Measurements from ENCODE around the gene RAD23B. TPM values are rescaled to one million over a fixed set of nuclear protein-coding genes. Genes with fewer than 3 reads are reported as not detected.

Gene RAD23B
- total and polyA plus RNA-seq, 8 donors = 19.3 to 86.8 (median 53.9) TPM

DNA sequence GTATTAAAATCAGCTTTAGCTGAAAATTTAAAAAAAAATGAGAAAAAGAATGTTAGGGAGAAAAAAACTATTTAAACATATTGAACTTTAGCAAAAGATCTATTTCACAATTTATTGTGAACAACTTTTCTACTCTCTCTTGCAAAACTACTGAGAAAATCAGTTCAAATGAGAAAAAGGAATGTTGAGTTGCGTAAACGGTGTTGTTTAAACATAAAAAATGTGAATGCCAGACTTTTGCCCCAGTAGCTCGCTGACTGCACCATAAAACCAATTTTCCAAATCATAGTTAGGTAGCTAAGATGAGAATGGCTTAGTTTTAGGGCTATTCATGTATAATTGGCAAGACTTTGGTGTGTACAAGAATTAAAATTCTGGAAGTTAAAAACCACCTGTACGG, 13.4 kb upstream of the RAD23B start:
- intact Hi-C loops (cut with DNase I; ENCODE audit: low total_unique reads) = no loop called here
- no peak for DNase-seq
- TF ChIP-seq CTCF (IDR thresholded peaks at IDR 0.05) = no peak
- TF ChIP-seq POLR2A (IDR thresholded peaks at IDR 0.05) = no peak
- no peak for TF ChIP-seq POLR2AphosphoS5 (IDR thresholded peaks at IDR 0.05)
- no peak for TF ChIP-seq EP300 (IDR thresholded peaks at IDR 0.05)
- no peak overlapping the region for H3K4me3 ChIP-seq
- H3K27ac ChIP-seq = no peak overlapping the region
- H3K9me3 ChIP-seq = peaks cover 0 to 10% (median 0%) of the 10 kb centered on the region in 4 donors
- peaks cover 0 to 7% (median 0%) of the 10 kb centered on the region in 4 donors for H3K4me1 ChIP-seq
- WGBS, 5 donors = 66 to 85% (median 81%) methylated on average over 4 of the region's 4 CpGs
- no peaks in the 10 kb centered on the region for H3K27me3 ChIP-seq
- H3K36me3 ChIP-seq = no peaks in the 10 kb centered on the region

DNA sequence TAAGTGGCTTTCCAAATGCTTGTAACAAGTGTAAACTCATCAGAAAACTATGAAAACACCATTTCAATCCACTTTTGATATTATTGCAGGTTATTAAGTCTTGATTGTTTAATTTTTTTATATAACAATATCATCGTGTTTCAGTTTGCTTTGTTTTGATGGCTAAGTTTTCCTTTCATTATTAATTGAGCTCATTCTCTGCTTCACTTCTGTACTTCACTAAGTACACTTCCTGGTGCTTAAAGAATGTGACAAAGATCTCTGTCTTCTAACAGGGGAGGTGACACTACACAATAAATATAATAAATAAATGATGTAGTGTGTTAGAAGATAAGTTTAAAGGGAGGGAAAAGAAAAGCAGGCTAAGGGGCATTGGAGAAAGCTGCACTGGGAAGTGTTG, 13.0 kb upstream of the RAD23B start:
- H3K4me3 ChIP-seq = no peak overlapping the region

DNA sequence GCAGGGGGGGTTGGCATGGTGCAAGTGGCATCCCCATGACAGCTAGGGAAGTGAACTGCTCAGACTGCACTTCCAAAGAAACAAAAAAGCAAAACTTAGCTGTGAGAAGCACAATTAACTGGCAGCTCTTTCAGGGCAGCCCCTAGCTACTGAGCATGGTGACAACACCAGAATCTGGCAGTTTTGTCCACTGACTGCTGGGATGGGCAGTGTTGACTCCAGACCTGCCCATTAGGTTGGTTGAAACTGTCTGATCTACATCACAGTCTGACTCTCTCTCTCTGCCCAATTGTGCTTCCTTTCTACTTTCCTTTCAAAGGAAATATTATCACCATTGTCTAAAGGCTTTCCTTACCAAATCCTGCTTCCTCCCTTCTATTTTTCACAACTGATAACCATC, 12.5 kb upstream of the RAD23B start:
- no peak overlapping the region for H3K27ac ChIP-seq
- no peak for DNase-seq
- H3K4me1 ChIP-seq = peaks cover 0 to 7% (median 0%) of the 10 kb centered on the region in 4 donors
- no peak overlapping the region for H3K4me3 ChIP-seq
- H3K27me3 ChIP-seq = no peaks in the 10 kb centered on the region
- intact Hi-C loops (cut with DNase I; ENCODE audit: low total_unique reads) = no loop called here
- H3K36me3 ChIP-seq = no peaks in the 10 kb centered on the region
- TF ChIP-seq POLR2A (IDR thresholded peaks at IDR 0.05) = no peak
- no peak for TF ChIP-seq CTCF (IDR thresholded peaks at IDR 0.05)
- no peak for TF ChIP-seq EP300 (IDR thresholded peaks at IDR 0.05)
- TF ChIP-seq POLR2AphosphoS5 (IDR thresholded peaks at IDR 0.05) = no peak
- H3K9me3 ChIP-seq = peaks cover 0 to 1% (median 0%) of the 10 kb centered on the region in 4 donors

More for the DNA sequence above, 13.0 kb upstream of the RAD23B start:
- peaks cover 0 to 7% (median 0%) of the 10 kb centered on the region in 4 donors for H3K4me1 ChIP-seq
- WGBS, 5 donors = 10 to 30% (median 11%) methylated on average over 1 of the region's 1 CpG
- no peak for DNase-seq
- H3K27me3 ChIP-seq = no peaks in the 10 kb centered on the region
- no peaks in the 10 kb centered on the region for H3K36me3 ChIP-seq
- no peak overlapping the region for H3K27ac ChIP-seq
- intact Hi-C loops (cut with DNase I; ENCODE audit: low total_unique reads) = no loop called here
- H3K9me3 ChIP-seq = peaks cover 0 to 6% (median 0%) of the 10 kb centered on the region in 4 donors
- TF ChIP-seq EP300 (IDR thresholded peaks at IDR 0.05) = no peak
- TF ChIP-seq CTCF (IDR thresholded peaks at IDR 0.05) = no peak
- no peak for TF ChIP-seq POLR2A (IDR thresholded peaks at IDR 0.05)
- no peak for TF ChIP-seq POLR2AphosphoS5 (IDR thresholded peaks at IDR 0.05)

DNA sequence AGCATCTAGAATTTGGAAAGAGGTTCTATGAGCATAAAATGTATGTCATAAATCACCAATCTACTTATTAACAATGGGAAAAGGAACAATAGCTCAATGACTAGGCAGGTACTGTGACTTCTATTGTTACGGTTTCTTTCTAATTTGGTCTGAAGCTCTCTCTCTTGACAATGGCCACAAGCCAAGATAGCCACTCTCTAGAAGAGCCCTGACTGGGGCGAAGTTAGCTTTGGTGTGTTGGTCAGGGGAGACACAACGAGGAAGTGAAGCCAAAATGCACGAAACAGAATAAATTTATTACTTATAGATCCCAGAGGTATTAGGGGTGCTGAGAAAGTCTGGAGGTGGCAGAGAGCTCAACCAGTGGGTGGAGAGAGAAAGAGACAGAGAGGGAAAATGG, 9.4 kb upstream of the RAD23B start:
- Histone ChIP-seq H3K27me3 (no peaks in the 10 kb centered on the region), H3K4me3 (no peak overlapping the region), H3K4me1 (peaks cover 0 to 11% (median 0%) of the 10 kb centered on the region in 4 donors), H3K36me3 (no peaks in the 10 kb centered on the region), H3K27ac (no peak overlapping the region), H3K9me3 (no peaks in the 10 kb centered on the region)
- no peak for TF ChIP-seq EP300 (IDR thresholded peaks at IDR 0.05)
- DNase-seq = no peak
- intact Hi-C loops (cut with DNase I; ENCODE audit: low total_unique reads) = no loop called here
- 28 to 64% (median 42%) methylated on average over 4 of the region's 4 CpGs for WGBS, 5 donors

GRCh38 chr9:107274096-107274495, 9.0 kb upstream of the RAD23B start:
- H3K27me3 ChIP-seq = no peaks in the 10 kb centered on the region
- no peaks in the 10 kb centered on the region for H3K9me3 ChIP-seq
- DNase-seq = no peak
- H3K4me1 ChIP-seq = peaks cover 0 to 11% (median 0%) of the 10 kb centered on the region in 4 donors
- no peak overlapping the region for H3K27ac ChIP-seq
- intact Hi-C loops (cut with DNase I; ENCODE audit: low total_unique reads) = no loop called here
- H3K36me3 ChIP-seq = no peaks in the 10 kb centered on the region
- TF ChIP-seq EP300 (IDR thresholded peaks at IDR 0.05) = no peak
- no peak for TF ChIP-seq POLR2AphosphoS5 (IDR thresholded peaks at IDR 0.05)
- no peak for TF ChIP-seq CTCF (IDR thresholded peaks at IDR 0.05)
- TF ChIP-seq POLR2A (IDR thresholded peaks at IDR 0.05) = no peak
- H3K4me3 ChIP-seq = no peak overlapping the region
- 26 to 52% (median 37%) methylated on average over 1 of the region's 1 CpG for WGBS, 5 donors

All from stomach (tissue), 9 donors.